HepG2 (cell line): Measurements from ENCODE around the gene TTLL11. TPM values are rescaled to one million over a fixed set of nuclear protein-coding genes. Genes with fewer than 3 reads are reported as not detected.
A peak's percentile ranks its signal among the peaks of the same experiment; 100 is the strongest.

ENCODE experiments used
- DNMT1 ChIP-seq: sonication (generic); formaldehyde crosslinking; IDR thresholded peaks from 2 replicates; pipeline ENCODE4 v1.5.1; 2020; ENCODE audit warnings: mild to moderate bottlenecking, missing genetic modification reagents
- IKZF4 ChIP-seq: sonication (generic); formaldehyde crosslinking; IDR thresholded peaks from 2 replicates; pipeline ENCODE4 v1.5.1; 2020; ENCODE audit warnings: borderline replicate concordance, mild to moderate bottlenecking, low read depth, missing genetic modification reagents; ENCODE audit errors: not compliant biosample characterization
- JUND ChIP-seq: sonication (generic); formaldehyde crosslinking; IDR thresholded peaks from 2 replicates; pipeline ENCODE4 v1.8.0; 2022; ENCODE audit warnings: mild to moderate bottlenecking, missing genetic modification reagents
- MED8 ChIP-seq: sonication (generic); formaldehyde crosslinking; IDR thresholded peaks from 2 replicates; pipeline ENCODE4 v1.8.1; 2023; ENCODE audit warnings: mild to moderate bottlenecking, missing genetic modification reagents; ENCODE audit not compliant: insufficient replicate concordance
- NR2C2 ChIP-seq: sonication (generic); formaldehyde crosslinking; IDR thresholded peaks from 2 replicates; pipeline ENCODE4 v1.4.0; 2020; ENCODE audit warnings: missing genetic modification reagents, mild to moderate bottlenecking, moderate library complexity, borderline replicate concordance
- PCBP1 ChIP-seq: fragments of 200-400 bp; formaldehyde crosslinking; IDR thresholded peaks from 2 replicates; pipeline ENCODE4 v1.6.1; 2017; ENCODE audit warnings: mild to moderate bottlenecking, low read depth, low read length, borderline replicate concordance
- RBFOX2 ChIP-seq: fragments of 200-400 bp; formaldehyde crosslinking; IDR thresholded peaks from 2 replicates; pipeline ENCODE4 v1.6.1; 2017; ENCODE audit warnings: low read depth, mild to moderate bottlenecking, low read length
- SAP130 ChIP-seq: IDR thresholded peaks from 2 replicates; pipeline ENCODE4 v1.6.1; 2016; ENCODE audit warnings: low read depth
- SRSF1 ChIP-seq: fragments of 200-400 bp; formaldehyde crosslinking; optimal IDR thresholded peaks from 2 replicates; pipeline ENCODE3; 2017; ENCODE audit warnings: mild to moderate bottlenecking, low read depth, low read length, moderate library complexity
- ZKSCAN1 ChIP-seq: fragments of 150-350 bp; IDR thresholded peaks from 2 replicates; pipeline ENCODE4 v1.6.1; 2014; ENCODE audit warnings: low read length
- ZNF143 ChIP-seq: sonication (generic); formaldehyde crosslinking; IDR thresholded peaks from 2 replicates; pipeline ENCODE4 v1.4.0; 2020; ENCODE audit warnings: missing genetic modification reagents
- ZNF383 ChIP-seq: sonication (generic); formaldehyde crosslinking; IDR thresholded peaks from 2 replicates; pipeline ENCODE4 v1.4.0; 2020; ENCODE audit warnings: missing genetic modification reagents, mild to moderate bottlenecking, borderline replicate concordance
- ZNF672 ChIP-seq: sonication (generic); formaldehyde crosslinking; IDR thresholded peaks from 2 replicates; pipeline ENCODE4 v1.8.1; 2022; ENCODE audit warnings: missing genetic modification reagents
- ZNF709 ChIP-seq: sonication (generic); formaldehyde crosslinking; IDR thresholded peaks from 2 replicates; pipeline ENCODE4 v1.5.0; 2020; ENCODE audit warnings: mild to moderate bottlenecking, missing genetic modification reagents
- ZNF781 ChIP-seq: sonication (generic); formaldehyde crosslinking; IDR thresholded peaks from 2 replicates; pipeline ENCODE4 v1.5.1; 2020; ENCODE audit warnings: borderline replicate concordance, mild to moderate bottlenecking, missing genetic modification reagents; ENCODE audit errors: not compliant biosample characterization
- ZSCAN9 ChIP-seq: IDR thresholded peaks from 2 replicates; pipeline ENCODE4 v1.6.1; 2016; ENCODE audit warnings: borderline replicate concordance
- polyA plus RNA-seq, 8 experiments: library from polyadenylated mRNA; depleted of rRNA in 3 of 8; stranded (reverse) in 7 of 8; unstranded in 1 of 8; fragments of >200 nt; fragmentation: Illumina TruSeq in 4 of 8; extraction: Trizol in 4 of 8; gene quantifications; 2 replicates each; pipeline versions ENCODE4 v1.2.1 to v1.2.3, GENCODE V29; 2011 to 2016; ENCODE audit warnings: low read depth in 4 of 8, missing spikeins in 1 of 8, mixed read lengths in 1 of 8; ENCODE audit not compliant: insufficient read depth in 1 of 8
- total RNA-seq, 5 experiments: library from RNA; depleted of rRNA; stranded (reverse); fragments of >200 nt; fragmentation: Illumina TruSeq; extraction: Trizol; gene quantifications; 2 replicates each; pipeline ENCODE4 v1.2.3, GENCODE V29; 2016; ENCODE audit warnings: low read depth in 1 of 5
- TF ChIP-seq, protein P1 (sequence below): sonication (generic); formaldehyde crosslinking; IDR thresholded peaks from 2 replicates; pipeline ENCODE4 v1.4.0; 2020; ENCODE audit warnings: missing genetic modification reagents, borderline replicate concordance
- TF ChIP-seq, protein P2 (sequence below): sonication (generic); formaldehyde crosslinking; IDR thresholded peaks from 2 replicates; pipeline ENCODE4 v1.9.0; 2021; ENCODE audit warnings: missing genetic modification reagents, mild to moderate bottlenecking, borderline replicate concordance
- TF ChIP-seq, protein P3 (sequence below): sonication (generic); formaldehyde crosslinking; IDR thresholded peaks from 2 replicates; pipeline ENCODE4 v1.4.0; 2020; ENCODE audit warnings: missing genetic modification reagents
- TF ChIP-seq, protein P4 (sequence below): sonication (generic); formaldehyde crosslinking; IDR thresholded peaks from 2 replicates; pipeline ENCODE4 v1.4.0; 2020; ENCODE audit warnings: missing genetic modification reagents
- TF ChIP-seq, protein P5 (sequence below): sonication (generic); formaldehyde crosslinking; IDR thresholded peaks from 2 replicates; pipeline ENCODE4 v1.4.0; 2020; ENCODE audit warnings: missing genetic modification reagents; ENCODE audit errors: not compliant biosample characterization

TTLL11 gene
- total and polyA plus RNA-seq, 2 of the 13 experiments (the other 11 are each of a cell fraction or from before 2014, with no cell fraction given) = 4.5 to 5.2 TPM

- TF ChIP-seq, protein P1, sequence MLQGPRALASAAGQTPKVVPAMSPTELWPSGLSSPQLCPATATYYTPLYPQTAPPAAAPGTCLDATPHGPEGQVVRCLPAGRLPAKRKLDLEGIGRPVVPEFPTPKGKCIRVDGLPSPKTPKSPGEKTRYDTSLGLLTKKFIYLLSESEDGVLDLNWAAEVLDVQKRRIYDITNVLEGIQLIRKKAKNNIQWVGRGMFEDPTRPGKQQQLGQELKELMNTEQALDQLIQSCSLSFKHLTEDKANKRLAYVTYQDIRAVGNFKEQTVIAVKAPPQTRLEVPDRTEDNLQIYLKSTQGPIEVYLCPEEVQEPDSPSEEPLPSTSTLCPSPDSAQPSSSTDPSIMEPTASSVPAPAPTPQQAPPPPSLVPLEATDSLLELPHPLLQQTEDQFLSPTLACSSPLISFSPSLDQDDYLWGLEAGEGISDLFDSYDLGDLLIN (CRISPR knock-in tag) = no peak
- TF ChIP-seq, protein P2, sequence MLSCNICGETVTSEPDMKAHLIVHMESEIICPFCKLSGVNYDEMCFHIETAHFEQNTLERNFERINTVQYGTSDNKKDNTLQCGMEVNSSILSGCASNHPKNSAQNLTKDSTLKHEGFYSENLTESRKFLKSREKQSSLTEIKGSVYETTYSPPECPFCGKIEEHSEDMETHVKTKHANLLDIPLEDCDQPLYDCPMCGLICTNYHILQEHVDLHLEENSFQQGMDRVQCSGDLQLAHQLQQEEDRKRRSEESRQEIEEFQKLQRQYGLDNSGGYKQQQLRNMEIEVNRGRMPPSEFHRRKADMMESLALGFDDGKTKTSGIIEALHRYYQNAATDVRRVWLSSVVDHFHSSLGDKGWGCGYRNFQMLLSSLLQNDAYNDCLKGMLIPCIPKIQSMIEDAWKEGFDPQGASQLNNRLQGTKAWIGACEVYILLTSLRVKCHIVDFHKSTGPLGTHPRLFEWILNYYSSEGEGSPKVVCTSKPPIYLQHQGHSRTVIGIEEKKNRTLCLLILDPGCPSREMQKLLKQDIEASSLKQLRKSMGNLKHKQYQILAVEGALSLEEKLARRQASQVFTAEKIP (CRISPR knock-in tag) = no peak
- TF ChIP-seq DNMT1 (no peak), JUND (CRISPR knock-in tag) (no peak), ZNF781 (CRISPR knock-in tag) (no peak), ZNF709 (no peak), IKZF4 (CRISPR knock-in tag) (no peak), RBFOX2 (no peak), SRSF1 (no peak), ZSCAN9 (CRISPR knock-in tag) (no peak; the same call in 1 of the 2 replicates), MED8 (CRISPR knock-in tag) (no peak), PCBP1 (no peak), ZNF383 (no peak), SAP130 (CRISPR knock-in tag) (peak; percentile 77), NR2C2 (CRISPR knock-in tag) (no peak), ZNF672 (CRISPR knock-in tag) (no peak), ZKSCAN1 (no peak), ZNF143 (no peak)
- TF ChIP-seq, protein P3, sequence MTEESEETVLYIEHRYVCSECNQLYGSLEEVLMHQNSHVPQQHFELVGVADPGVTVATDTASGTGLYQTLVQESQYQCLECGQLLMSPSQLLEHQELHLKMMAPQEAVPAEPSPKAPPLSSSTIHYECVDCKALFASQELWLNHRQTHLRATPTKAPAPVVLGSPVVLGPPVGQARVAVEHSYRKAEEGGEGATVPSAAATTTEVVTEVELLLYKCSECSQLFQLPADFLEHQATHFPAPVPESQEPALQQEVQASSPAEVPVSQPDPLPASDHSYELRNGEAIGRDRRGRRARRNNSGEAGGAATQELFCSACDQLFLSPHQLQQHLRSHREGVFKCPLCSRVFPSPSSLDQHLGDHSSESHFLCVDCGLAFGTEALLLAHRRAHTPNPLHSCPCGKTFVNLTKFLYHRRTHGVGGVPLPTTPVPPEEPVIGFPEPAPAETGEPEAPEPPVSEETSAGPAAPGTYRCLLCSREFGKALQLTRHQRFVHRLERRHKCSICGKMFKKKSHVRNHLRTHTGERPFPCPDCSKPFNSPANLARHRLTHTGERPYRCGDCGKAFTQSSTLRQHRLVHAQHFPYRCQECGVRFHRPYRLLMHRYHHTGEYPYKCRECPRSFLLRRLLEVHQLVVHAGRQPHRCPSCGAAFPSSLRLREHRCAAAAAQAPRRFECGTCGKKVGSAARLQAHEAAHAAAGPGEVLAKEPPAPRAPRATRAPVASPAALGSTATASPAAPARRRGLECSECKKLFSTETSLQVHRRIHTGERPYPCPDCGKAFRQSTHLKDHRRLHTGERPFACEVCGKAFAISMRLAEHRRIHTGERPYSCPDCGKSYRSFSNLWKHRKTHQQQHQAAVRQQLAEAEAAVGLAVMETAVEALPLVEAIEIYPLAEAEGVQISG (CRISPR knock-in tag) = no peak
- TF ChIP-seq, protein P4, sequence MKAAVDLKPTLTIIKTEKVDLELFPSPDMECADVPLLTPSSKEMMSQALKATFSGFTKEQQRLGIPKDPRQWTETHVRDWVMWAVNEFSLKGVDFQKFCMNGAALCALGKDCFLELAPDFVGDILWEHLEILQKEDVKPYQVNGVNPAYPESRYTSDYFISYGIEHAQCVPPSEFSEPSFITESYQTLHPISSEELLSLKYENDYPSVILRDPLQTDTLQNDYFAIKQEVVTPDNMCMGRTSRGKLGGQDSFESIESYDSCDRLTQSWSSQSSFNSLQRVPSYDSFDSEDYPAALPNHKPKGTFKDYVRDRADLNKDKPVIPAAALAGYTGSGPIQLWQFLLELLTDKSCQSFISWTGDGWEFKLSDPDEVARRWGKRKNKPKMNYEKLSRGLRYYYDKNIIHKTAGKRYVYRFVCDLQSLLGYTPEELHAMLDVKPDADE (CRISPR knock-in tag) = no peak
- TF ChIP-seq, protein P5, sequence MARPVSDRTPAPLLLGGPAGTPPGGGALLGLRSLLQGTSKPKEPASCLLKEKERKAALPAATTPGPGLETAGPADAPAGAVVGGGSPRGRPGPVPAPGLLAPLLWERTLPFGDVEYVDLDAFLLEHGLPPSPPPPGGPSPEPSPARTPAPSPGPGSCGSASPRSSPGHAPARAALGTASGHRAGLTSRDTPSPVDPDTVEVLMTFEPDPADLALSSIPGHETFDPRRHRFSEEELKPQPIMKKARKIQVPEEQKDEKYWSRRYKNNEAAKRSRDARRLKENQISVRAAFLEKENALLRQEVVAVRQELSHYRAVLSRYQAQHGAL (CRISPR knock-in tag) = no peak
Observed at GRCh38 chr9:121975801-121976277, 117.3 kb downstream of the TTLL11 start (continued).
